ENCODE results near the gene LIN54.
"Not testable (repeated sequence)": the region's sequence is repeated elsewhere in the genome, so short reads cannot be mapped to it uniquely, and the experiment has no call there.

GRCh38 chr4:82913968-82914367, 96.7 kb downstream of the LIN54 start:
- not testable (repeated sequence) for TF ChIP-seq CTCF, POLR2A (IDR thresholded peaks at IDR 0.05)
